PFSK-1 (cell line): ENCODE data around the gene CNTNAP5.

Experiments
- FOXP2 ChIP-seq: optimal IDR thresholded peaks from 2 replicates; pipeline ENCODE3; 2011; ENCODE audit warnings: borderline replicate concordance, control low read depth, inconsistent platforms; ENCODE audit not compliant: insufficient read depth; ENCODE audit errors: extremely low read length, extremely low read depth
- POLR2AphosphoS5 ChIP-seq: IDR thresholded peaks from 2 replicates; pipeline ENCODE4 v1.6.1; 2012; ENCODE audit warnings: low read depth, mild to moderate bottlenecking, control low read depth, low read length, moderate library complexity
- REST ChIP-seq, 2 experiments: IDR thresholded peaks; 2 replicates each; pipeline versions ENCODE4 v1.6.1 to v1.8.0; 2011 to 2012; ENCODE audit warnings: low read depth in 2 of 2, low read length in 2 of 2, control low read depth in 1 of 2, inconsistent platforms in 1 of 2, mild to moderate bottlenecking in 1 of 2, moderate library complexity in 1 of 2; ENCODE audit not compliant: insufficient read depth in 1 of 2

GRCh38 chr2:124652099-124652498, 627.0 kb downstream of the CNTNAP5 start:
- TF ChIP-seq POLR2AphosphoS5 (no peak), REST (IDR thresholded peaks at IDR 0.05; ENCODE audit: insufficient read depth in 1 of 2, low read depth in 2 of 2, low read length in 2 of 2) (no peak), FOXP2 (no peak)
